ENCODE data around the gene PDZD2.
"Not testable (repeated sequence)": the region's sequence is repeated elsewhere in the genome, so short reads cannot be mapped to it uniquely, and the experiment has no call there.

Gene PDZD2

DNA sequence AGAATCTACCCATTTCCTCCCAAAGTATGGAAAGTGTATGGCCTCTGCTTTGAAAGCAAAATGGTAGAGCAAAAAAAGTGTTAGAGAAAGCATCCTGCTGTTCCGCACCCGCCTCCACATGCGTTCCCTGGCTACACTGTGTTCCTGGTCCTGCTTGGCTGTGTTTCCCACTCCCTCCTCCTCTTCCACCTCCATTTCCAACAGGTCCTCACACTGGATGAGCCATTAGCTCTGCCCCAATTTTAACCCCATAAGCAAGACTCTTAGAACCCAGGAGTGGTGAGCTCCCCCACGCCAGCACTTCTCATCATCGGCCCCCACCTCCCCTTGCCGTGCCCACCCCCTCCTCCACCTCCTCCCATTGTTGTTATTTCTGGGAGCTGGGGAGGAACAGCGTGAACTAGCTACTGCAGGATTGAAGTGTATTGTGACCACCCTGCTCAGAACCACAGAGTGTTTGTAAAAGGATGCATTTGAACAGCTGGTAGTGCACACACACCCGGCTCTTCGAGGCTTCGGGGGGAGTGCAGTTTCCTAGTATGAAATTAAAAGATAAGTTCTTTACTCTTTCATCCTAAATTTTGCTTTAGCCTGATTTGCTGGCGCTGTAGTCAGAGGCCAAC lies 120.0 kb downstream of the PDZD2 start:
- no peak overlapping the region for H3K27ac ChIP-seq (ENCODE audit: insufficient read depth, low read depth, low read length, poor library complexity, severe bottlenecking)
- no peaks in the 10 kb centered on the region for H3K27me3 ChIP-seq (ENCODE audit: control insufficient read depth, insufficient read depth, low read length, poor library complexity, severe bottlenecking)
- WGBS, 2 experiments: 71 to 74% methylated on average over 8 to 11 of the region's 11 CpGs
- no peaks in the 10 kb centered on the region for H3K9me3 ChIP-seq (ENCODE audit: control insufficient read depth, low read length)
- H3K36me3 ChIP-seq (ENCODE audit: control insufficient read depth, insufficient read depth, low read length): no peaks in the 10 kb centered on the region
- H3K4me1 ChIP-seq (ENCODE audit: control insufficient read depth, insufficient read depth, low read length): peaks cover 7% of the 10 kb centered on the region
- H3K4me3 ChIP-seq (ENCODE audit: insufficient read depth, low read depth, low read length): no peak overlapping the region

DNA sequence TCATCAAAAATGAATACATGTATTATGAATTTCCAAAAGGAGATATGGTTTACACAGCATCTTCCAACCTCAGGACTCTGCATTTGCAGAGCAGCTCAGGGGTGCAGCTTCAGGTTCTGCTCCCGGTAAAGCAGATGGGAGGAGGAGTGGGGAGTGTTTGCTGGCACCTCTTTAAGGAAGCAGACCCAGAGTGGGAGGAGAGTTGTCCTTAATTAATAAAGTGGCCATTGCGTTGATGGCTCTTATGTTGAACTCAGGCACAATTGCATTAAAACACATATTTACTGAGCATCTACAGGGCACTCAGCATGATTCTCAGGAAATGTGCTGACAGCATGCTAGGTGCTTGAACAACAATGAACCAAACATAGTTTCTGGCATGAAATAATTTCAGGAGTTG lies 121.0 kb downstream of the PDZD2 start:
- H3K36me3 ChIP-seq (ENCODE audit: control insufficient read depth, insufficient read depth, low read length): no peaks in the 10 kb centered on the region
- no peaks in the 10 kb centered on the region for H3K4me1 ChIP-seq (ENCODE audit: control insufficient read depth, insufficient read depth, low read length)
- WGBS, 2 experiments: 88 to 96% methylated on average over 2 of the region's 2 CpGs

DNA sequence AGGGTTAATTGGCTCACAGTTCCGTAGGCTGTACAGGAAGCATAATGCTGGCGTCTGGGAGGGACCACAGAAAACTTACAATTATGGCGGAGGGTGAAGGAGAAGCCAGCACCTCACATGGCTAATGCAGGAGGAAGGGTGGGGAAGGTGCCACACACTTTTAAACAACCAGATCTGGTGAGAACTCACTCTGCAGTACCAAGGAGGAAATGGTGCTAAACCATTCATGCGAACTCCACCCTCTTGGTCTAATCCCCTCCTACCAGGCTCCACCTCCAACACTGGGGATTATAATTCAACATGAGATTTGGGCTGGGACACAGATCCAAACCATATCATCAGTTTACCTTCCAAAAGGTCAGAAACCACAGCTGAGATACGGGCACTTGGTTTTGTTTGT lies 122.9 kb downstream of the PDZD2 start:
- H3K27me3 ChIP-seq (ENCODE audit: control insufficient read depth, insufficient read depth, low read length, poor library complexity, severe bottlenecking): no peaks in the 10 kb centered on the region
- WGBS, 2 experiments: 91 to 97% methylated on average over 5 of the region's 5 CpGs
- H3K4me3 ChIP-seq (ENCODE audit: insufficient read depth, low read depth, low read length): no peak overlapping the region
- H3K27ac ChIP-seq (ENCODE audit: insufficient read depth, low read depth, low read length, poor library complexity, severe bottlenecking): no peak overlapping the region
- no peaks in the 10 kb centered on the region for H3K36me3 ChIP-seq (ENCODE audit: control insufficient read depth, insufficient read depth, low read length)
- no peaks in the 10 kb centered on the region for H3K9me3 ChIP-seq (ENCODE audit: control insufficient read depth, low read length)
- no peaks in the 10 kb centered on the region for H3K4me1 ChIP-seq (ENCODE audit: control insufficient read depth, insufficient read depth, low read length)

More for the DNA sequence above, 121.0 kb downstream of the PDZD2 start:
- Histone ChIP-seq H3K9me3 (ENCODE audit: control insufficient read depth, low read length) (no peaks in the 10 kb centered on the region), H3K27me3 (ENCODE audit: control insufficient read depth, insufficient read depth, low read length, poor library complexity, severe bottlenecking) (no peaks in the 10 kb centered on the region), H3K27ac (ENCODE audit: insufficient read depth, low read depth, low read length, poor library complexity, severe bottlenecking) (no peak overlapping the region), H3K4me3 (ENCODE audit: insufficient read depth, low read depth, low read length) (no peak overlapping the region)

DNA sequence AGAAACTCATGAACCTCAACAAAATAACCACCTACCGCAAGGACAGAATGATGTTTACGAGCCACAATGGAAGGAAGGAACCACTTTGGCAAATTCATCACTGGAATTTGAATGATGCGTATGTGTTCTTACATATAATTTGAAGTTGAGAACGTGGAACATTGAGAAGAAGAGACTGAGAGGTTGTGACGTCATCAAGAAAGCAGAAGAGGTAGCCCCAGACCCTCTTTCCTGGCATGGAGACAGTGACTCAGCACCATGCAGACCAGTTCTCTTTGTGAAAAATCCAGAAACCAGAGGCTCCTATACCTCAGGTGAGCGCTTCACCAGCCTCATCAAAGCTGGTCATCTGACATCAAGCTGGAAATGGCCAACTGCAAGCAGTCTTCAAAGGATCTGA lies 124.5 kb downstream of the PDZD2 start:
- no peaks in the 10 kb centered on the region for H3K9me3 ChIP-seq (ENCODE audit: control insufficient read depth, low read length)
- no peaks in the 10 kb centered on the region for H3K4me1 ChIP-seq (ENCODE audit: control insufficient read depth, insufficient read depth, low read length)
- 95 to 97% methylated on average over 6 of the region's 6 CpGs for WGBS, 2 experiments
- H3K36me3 ChIP-seq (ENCODE audit: control insufficient read depth, insufficient read depth, low read length): no peaks in the 10 kb centered on the region
- H3K4me3 ChIP-seq (ENCODE audit: insufficient read depth, low read depth, low read length): no peak overlapping the region
- no peak overlapping the region for H3K27ac ChIP-seq (ENCODE audit: insufficient read depth, low read depth, low read length, poor library complexity, severe bottlenecking)
- H3K27me3 ChIP-seq (ENCODE audit: control insufficient read depth, insufficient read depth, low read length, poor library complexity, severe bottlenecking): no peaks in the 10 kb centered on the region

DNA sequence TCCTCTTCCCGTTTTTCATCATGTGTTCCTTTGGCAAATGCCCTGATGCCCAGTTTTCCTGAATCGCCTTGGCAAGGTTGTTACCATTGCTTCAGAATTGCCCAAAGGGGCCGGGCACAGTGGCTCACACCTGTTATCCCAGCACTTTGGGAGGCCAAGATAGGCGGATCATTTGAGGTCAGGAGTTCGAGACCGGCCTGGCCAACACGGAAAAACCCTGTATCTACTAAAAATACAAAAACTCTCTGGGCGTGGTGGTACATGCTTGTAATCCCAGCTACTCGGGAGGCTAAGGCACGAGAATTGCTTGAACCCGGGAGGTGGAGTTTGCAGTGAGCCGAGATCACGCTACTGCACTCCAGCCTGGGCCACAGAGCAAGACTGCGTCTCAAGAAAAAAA lies 125.8 kb downstream of the PDZD2 start:
- 86 to 88% methylated on average over 14 of the region's 14 CpGs for WGBS, 2 experiments
- not testable (repeated sequence) for H3K27ac ChIP-seq (ENCODE audit: insufficient read depth, low read depth, low read length, poor library complexity, severe bottlenecking); H3K4me1 ChIP-seq (ENCODE audit: control insufficient read depth, insufficient read depth, low read length)

DNA sequence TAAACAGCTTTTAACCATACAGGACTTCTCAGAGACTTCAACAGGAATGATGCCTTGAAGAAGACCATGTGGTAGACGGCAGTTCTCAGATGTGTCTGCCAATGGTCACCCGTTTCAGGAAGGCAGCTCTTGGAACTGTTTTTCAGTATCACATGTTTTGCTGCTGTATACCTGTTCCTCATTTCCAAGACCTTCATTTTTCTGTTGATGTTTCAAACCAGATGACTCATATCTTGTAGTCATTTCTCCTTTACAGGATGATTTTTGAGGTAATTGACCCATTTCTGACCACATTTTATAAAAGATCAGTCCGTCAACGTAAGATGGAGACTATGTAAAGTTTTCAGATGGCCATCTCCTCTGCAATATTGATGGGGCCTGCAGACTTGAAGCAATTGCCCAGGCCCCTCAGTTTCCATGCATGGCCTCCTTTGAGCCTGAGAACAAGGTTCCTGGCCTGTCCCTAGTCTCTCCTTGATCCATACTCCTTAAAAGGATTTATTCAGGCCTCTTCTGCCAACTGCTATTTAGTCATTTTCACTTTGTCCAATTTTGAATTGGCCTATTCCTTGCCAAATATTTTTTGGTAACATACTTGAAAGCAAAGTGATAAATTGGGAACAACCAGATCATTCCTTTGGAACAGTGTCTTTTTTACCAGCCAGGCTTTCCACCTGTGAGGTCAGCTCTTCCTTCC lies 128.6 kb downstream of the PDZD2 start:
- H3K27ac ChIP-seq (ENCODE audit: insufficient read depth, low read depth, low read length, poor library complexity, severe bottlenecking): no peak overlapping the region
- no peaks in the 10 kb centered on the region for H3K27me3 ChIP-seq (ENCODE audit: control insufficient read depth, insufficient read depth, low read length, poor library complexity, severe bottlenecking)
- WGBS, 2 experiments: 89 to 94% methylated on average over 4 of the region's 4 CpGs
- peaks cover 4% of the 10 kb centered on the region for H3K4me1 ChIP-seq (ENCODE audit: control insufficient read depth, insufficient read depth, low read length)
- no peak overlapping the region for H3K4me3 ChIP-seq (ENCODE audit: insufficient read depth, low read depth, low read length)
- no peaks in the 10 kb centered on the region for H3K9me3 ChIP-seq (ENCODE audit: control insufficient read depth, low read length)
- H3K36me3 ChIP-seq (ENCODE audit: control insufficient read depth, insufficient read depth, low read length): no peaks in the 10 kb centered on the region

More for the DNA sequence above, 125.8 kb downstream of the PDZD2 start:
- H3K4me3 ChIP-seq (ENCODE audit: insufficient read depth, low read depth, low read length); H3K27me3 ChIP-seq (ENCODE audit: control insufficient read depth, insufficient read depth, low read length, poor library complexity, severe bottlenecking); H3K36me3 ChIP-seq (ENCODE audit: control insufficient read depth, insufficient read depth, low read length); H3K9me3 ChIP-seq (ENCODE audit: control insufficient read depth, low read length): not testable (repeated sequence)

DNA sequence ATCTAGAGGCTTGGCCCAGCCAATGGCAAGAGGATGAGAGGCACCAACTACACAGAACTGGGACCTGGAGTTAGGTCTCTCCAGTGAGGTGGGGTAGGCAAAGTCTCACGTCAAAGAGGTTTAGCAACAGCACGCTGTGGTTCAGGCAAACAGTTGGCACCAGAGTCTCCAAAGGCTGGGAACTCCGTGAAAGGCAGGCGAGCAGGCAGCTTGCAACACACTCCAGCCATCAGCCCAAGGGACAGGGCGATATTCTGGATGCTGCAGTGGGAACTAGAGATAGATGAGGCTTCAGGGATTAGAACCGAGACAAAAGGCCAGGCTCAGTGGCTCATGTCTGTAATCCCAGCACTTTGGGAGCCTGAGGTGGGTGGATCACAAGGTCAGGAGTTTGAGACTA lies 129.1 kb downstream of the PDZD2 start:
- no peaks in the 10 kb centered on the region for H3K36me3 ChIP-seq (ENCODE audit: control insufficient read depth, insufficient read depth, low read length)
- H3K9me3 ChIP-seq (ENCODE audit: control insufficient read depth, low read length): no peaks in the 10 kb centered on the region
- no peak overlapping the region for H3K4me3 ChIP-seq (ENCODE audit: insufficient read depth, low read depth, low read length)
- H3K4me1 ChIP-seq (ENCODE audit: control insufficient read depth, insufficient read depth, low read length): peaks cover 4% of the 10 kb centered on the region
- WGBS, 2 experiments: 94% methylated on average over 6 of the region's 6 CpGs
- H3K27me3 ChIP-seq (ENCODE audit: control insufficient read depth, insufficient read depth, low read length, poor library complexity, severe bottlenecking): no peaks in the 10 kb centered on the region
- no peak overlapping the region for H3K27ac ChIP-seq (ENCODE audit: insufficient read depth, low read depth, low read length, poor library complexity, severe bottlenecking)

DNA sequence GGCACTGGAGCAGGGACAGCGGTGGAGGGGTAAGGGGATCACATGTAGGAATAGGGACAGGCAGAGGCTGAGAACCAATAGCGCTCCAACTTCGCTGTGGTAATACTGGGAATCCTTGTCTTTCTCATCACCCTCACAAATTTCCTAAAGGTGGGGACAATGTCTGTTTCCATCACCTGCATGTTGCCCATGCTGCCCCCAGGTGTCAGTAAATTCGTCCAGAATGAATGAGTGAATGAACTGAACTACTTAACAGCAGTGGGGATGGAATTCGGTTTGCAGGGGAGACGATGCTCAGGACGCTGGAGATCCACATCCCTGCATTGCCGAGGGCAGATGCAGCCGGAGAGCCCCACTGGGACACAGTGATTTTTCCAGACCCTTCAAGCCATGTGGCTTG lies 129.9 kb downstream of the PDZD2 start:
- Histone ChIP-seq H3K9me3 (ENCODE audit: control insufficient read depth, low read length) (no peaks in the 10 kb centered on the region), H3K4me1 (ENCODE audit: control insufficient read depth, insufficient read depth, low read length) (peaks cover 4% of the 10 kb centered on the region), H3K27ac (ENCODE audit: insufficient read depth, low read depth, low read length, poor library complexity, severe bottlenecking) (no peak overlapping the region), H3K36me3 (ENCODE audit: control insufficient read depth, insufficient read depth, low read length) (no peaks in the 10 kb centered on the region), H3K27me3 (ENCODE audit: control insufficient read depth, insufficient read depth, low read length, poor library complexity, severe bottlenecking) (no peaks in the 10 kb centered on the region), H3K4me3 (ENCODE audit: insufficient read depth, low read depth, low read length) (no peak overlapping the region)
- 89 to 90% methylated on average over 9 of the region's 9 CpGs for WGBS, 2 experiments

DNA sequence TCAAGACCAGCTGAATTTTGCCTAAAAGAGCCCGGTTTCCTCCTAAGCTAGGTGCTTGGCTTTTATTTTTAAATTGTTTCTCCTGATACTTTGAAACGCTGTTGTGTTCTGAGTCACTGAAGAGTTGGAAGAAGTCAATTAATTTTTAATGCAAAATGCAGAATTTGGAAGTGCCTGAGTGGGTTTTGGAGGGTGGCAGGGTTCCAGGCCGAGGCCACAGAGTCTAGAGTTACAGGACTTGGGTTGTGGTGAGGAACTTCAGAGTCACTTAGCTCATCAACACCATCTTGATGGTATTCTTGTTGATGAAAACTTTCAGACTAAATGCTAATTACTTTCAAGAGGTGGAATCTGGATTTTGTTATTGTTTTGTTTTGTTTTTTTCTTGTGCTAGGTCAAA lies 130.6 kb downstream of the PDZD2 start:
- 91 to 95% methylated on average over 3 of the region's 3 CpGs for WGBS, 2 experiments
- Histone ChIP-seq H3K27ac (ENCODE audit: insufficient read depth, low read depth, low read length, poor library complexity, severe bottlenecking) (no peak overlapping the region), H3K4me1 (ENCODE audit: control insufficient read depth, insufficient read depth, low read length) (peaks cover 4% of the 10 kb centered on the region), H3K4me3 (ENCODE audit: insufficient read depth, low read depth, low read length) (no peak overlapping the region), H3K27me3 (ENCODE audit: control insufficient read depth, insufficient read depth, low read length, poor library complexity, severe bottlenecking) (no peaks in the 10 kb centered on the region), H3K36me3 (ENCODE audit: control insufficient read depth, insufficient read depth, low read length) (no peaks in the 10 kb centered on the region), H3K9me3 (ENCODE audit: control insufficient read depth, low read length) (no peaks in the 10 kb centered on the region)

DNA sequence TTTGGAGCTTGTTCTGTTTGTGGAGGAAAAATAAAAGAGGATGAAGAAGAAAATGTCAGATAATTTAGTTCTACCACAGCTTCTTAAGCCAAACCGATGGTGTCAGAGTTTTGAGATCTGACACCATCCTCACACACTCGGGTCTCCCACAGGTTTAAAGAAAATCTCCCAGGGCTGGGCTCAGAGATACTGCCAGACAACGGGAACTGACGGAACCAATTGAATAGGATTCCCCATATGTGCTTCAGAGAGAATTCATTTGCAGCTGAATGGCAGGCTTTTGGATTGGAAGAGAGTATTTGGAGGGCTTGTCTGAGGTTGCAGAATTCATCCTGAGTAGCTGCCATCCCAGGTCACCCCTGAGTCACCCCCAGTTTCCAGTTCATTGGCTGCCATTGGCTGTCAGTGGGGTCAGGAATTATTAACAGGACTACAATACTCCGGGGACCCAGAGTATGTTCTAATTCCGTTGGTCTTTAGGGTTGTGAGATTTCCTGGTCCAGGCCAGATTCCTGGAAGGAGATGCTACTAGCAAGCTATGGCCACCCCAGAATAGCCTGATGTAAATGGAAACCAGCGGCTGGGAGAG lies 131.3 kb downstream of the PDZD2 start:
- H3K27ac ChIP-seq (ENCODE audit: insufficient read depth, low read depth, low read length, poor library complexity, severe bottlenecking): no peak overlapping the region
- 31 to 33% methylated on average over 7 of the region's 7 CpGs for WGBS, 2 experiments

More for the DNA sequence above, 131.3 kb downstream of the PDZD2 start:
- Histone ChIP-seq H3K4me1 (ENCODE audit: control insufficient read depth, insufficient read depth, low read length) (peaks cover 4% of the 10 kb centered on the region), H3K36me3 (ENCODE audit: control insufficient read depth, insufficient read depth, low read length) (no peaks in the 10 kb centered on the region), H3K27me3 (ENCODE audit: control insufficient read depth, insufficient read depth, low read length, poor library complexity, severe bottlenecking) (no peaks in the 10 kb centered on the region), H3K9me3 (ENCODE audit: control insufficient read depth, low read length) (no peaks in the 10 kb centered on the region), H3K4me3 (ENCODE audit: insufficient read depth, low read depth, low read length) (no peak overlapping the region)
